Glutamatergic neuron (in vitro differentiated cells): ENCODE measurements around the gene UCN2. TPM values are rescaled to one million over a fixed set of nuclear protein-coding genes. Genes with fewer than 3 reads are reported as not detected.

ENCODE experiments used
- DNase-seq: peaks from one replicate; pipeline ENCODE4 v3.0.0; 2022
- H3K27ac Mint-ChIP-seq: one replicate; pipeline ENCODE4 v1.8.0; 2020; ENCODE audit warnings: mild to moderate bottlenecking, mixed read lengths, inconsistent platforms; ENCODE audit not compliant: unreplicated experiment
- H3K27me3 Mint-ChIP-seq: one replicate; pipeline ENCODE4 v1.8.0; 2020; ENCODE audit warnings: mild to moderate bottlenecking, moderate library complexity, mixed read lengths, inconsistent platforms; ENCODE audit not compliant: unreplicated experiment
- H3K36me3 Mint-ChIP-seq: one replicate; pipeline ENCODE4 v1.8.0; 2020; ENCODE audit warnings: mild to moderate bottlenecking, mixed read lengths, inconsistent platforms; ENCODE audit not compliant: unreplicated experiment
- H3K4me1 Mint-ChIP-seq: one replicate; pipeline ENCODE4 v1.8.0; 2020; ENCODE audit warnings: mild to moderate bottlenecking, low read depth, mixed read lengths, inconsistent platforms; ENCODE audit not compliant: unreplicated experiment
- H3K4me3 Mint-ChIP-seq: one replicate; pipeline ENCODE4 v1.8.0; 2020; ENCODE audit warnings: mild to moderate bottlenecking, mixed read lengths, inconsistent platforms; ENCODE audit not compliant: unreplicated experiment
- H3K9me3 Mint-ChIP-seq: one replicate; pipeline ENCODE4 v1.8.0; 2020; ENCODE audit warnings: mild to moderate bottlenecking, moderate library complexity, mixed read lengths, inconsistent platforms; ENCODE audit not compliant: unreplicated experiment
- CTCF ChIP-seq: fragments of 200-600 bp; sonication (generic); IDR thresholded peaks from one replicate; pipeline ENCODE4 v1.5.0; 2021; ENCODE audit not compliant: partially characterized antibody, unreplicated experiment
- total RNA-seq: library from RNA; stranded (reverse); fragmentation: NEBNext Ultra II Directional; extraction: Animal tissue kit (Norgen Biotek cat#: 25700); gene quantifications from one replicate; pipeline ENCODE4 v1.2.1, GENCODE V29; 2021; ENCODE audit not compliant: unreplicated experiment

Gene UCN2
- total RNA-seq, 1 donor from 2014 or later: 4.3 TPM

DNA sequence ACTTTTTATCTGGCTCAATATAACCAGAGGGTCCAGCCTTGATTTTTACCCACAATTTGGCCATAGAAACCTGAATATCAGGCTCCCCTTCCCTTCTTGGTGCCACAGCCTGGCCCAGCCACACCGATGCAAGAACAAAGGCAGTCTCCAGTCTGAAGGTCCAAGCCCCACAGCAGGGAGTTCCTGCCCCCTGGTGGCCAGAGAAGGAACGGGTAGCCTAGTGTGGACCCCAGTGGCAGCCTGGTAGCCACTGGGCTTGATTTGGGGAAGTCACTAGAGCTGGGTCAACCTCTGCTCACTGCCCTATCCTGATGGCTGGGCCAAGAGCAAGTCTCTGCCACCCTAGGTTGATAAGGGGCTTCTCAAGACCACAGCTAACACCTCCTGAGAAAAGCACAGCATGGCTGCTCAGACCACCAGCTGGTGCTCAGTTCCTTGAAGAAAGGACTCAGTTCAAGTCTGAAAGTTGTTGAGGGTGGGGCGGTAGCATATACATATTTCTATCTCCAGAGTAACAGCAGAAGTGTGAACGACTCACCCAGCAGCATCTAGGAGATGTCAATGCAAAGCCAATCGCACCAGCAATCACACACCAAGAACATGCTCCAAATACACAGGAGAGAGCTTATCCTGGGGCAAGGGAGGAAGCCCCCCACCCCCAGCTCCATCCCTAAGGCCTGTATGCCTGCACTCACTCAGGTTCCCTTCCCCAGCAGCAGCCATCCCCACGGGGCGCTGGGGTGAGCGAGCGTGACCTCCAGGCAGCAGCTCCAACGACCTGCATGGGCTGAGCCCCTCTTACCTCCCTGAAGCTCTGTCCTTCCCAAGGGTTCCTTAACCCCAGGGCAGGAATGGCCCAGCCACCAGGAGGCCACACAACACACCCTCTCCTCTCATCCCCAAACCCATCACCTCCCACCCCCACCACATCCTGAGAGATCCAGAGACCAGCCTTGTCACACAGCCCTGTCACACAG is 14.6 kb downstream of the UCN2 start:
- H3K4me3 Mint-ChIP-seq: no peak overlapping the region
- H3K27me3 Mint-ChIP-seq: no peaks in the 10 kb centered on the region
- TF ChIP-seq CTCF: peak; percentile 95

DNA sequence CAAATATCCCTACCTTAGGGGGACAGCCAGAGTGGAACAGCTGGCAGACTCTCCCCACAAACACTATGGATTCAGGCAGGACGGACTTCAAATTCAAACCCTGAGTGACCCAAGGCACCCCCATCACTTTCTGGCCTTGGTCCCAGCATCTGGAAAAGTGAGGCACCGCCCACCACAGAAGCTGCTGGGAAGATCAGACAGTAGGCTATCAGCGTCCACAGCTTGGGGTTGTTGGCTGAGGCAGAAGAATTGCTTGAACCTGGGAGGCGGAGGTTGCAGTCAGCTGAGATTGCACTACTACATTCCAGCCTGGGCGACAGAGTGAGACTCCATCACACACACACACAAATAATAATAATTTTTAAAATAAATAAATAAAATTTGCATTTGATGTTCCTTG is 15.5 kb downstream of the UCN2 start:
- Mint-ChIP-seq H3K27ac (peak overlapping the region; percentile 75), H3K27me3 (peaks cover 6% of the 10 kb centered on the region)

More for the DNA sequence above, 14.6 kb downstream of the UCN2 start:
- DNase-seq: peak; percentile 92
- no peaks in the 10 kb centered on the region for H3K36me3 Mint-ChIP-seq
- H3K9me3 Mint-ChIP-seq: peaks cover 6% of the 10 kb centered on the region
- peak overlapping the region; percentile 78 for H3K27ac Mint-ChIP-seq
- peaks cover 9% of the 10 kb centered on the region for H3K4me1 Mint-ChIP-seq

GRCh38 chr3:48546203-48546829 is 17.3 kb downstream of the UCN2 start:
- no peak for DNase-seq
- no peak for TF ChIP-seq CTCF
- H3K36me3 Mint-ChIP-seq: peaks cover 6% of the 10 kb centered on the region
- no peak overlapping the region for H3K27ac Mint-ChIP-seq
- H3K4me1 Mint-ChIP-seq: peaks cover 25% of the 10 kb centered on the region
- H3K27me3 Mint-ChIP-seq: peaks cover 8% of the 10 kb centered on the region
- H3K9me3 Mint-ChIP-seq: peaks cover 15% of the 10 kb centered on the region
- no peak overlapping the region for H3K4me3 Mint-ChIP-seq

More for the DNA sequence above, 15.5 kb downstream of the UCN2 start:
- Mint-ChIP-seq H3K9me3 (peaks cover 11% of the 10 kb centered on the region), H3K4me3 (no peak overlapping the region), H3K4me1 (peaks cover 16% of the 10 kb centered on the region), H3K36me3 (no peaks in the 10 kb centered on the region)
- DNase-seq: no peak
- no peak for TF ChIP-seq CTCF

GRCh38 chr3:48544141-48544540 is 19.4 kb downstream of the UCN2 start:
- peaks cover 13% of the 10 kb centered on the region for H3K9me3 Mint-ChIP-seq
- no peak for DNase-seq
- no peak for TF ChIP-seq CTCF
- peak overlapping the region; percentile 38 for H3K27ac Mint-ChIP-seq
- H3K27me3 Mint-ChIP-seq: peaks cover 8% of the 10 kb centered on the region
- no peak overlapping the region for H3K4me3 Mint-ChIP-seq
- peaks cover 6% of the 10 kb centered on the region for H3K36me3 Mint-ChIP-seq
- peaks cover 28% of the 10 kb centered on the region for H3K4me1 Mint-ChIP-seq
